Mucosa of rectum (tissue), 2 donors: ENCODE data around the gene AJAP1.
"Not testable (repeated sequence)": the region's sequence is repeated elsewhere in the genome, so short reads cannot be mapped to it uniquely, and the experiment has no call there.

Source experiments
- H3K27ac ChIP-seq, 2 donors: one replicate each; pipeline ENCODE4 v1.7.0; 2013; ENCODE audit warnings: inconsistent platforms in 2 of 2, low read depth in 2 of 2, low read length in 2 of 2
- H3K27me3 ChIP-seq, 2 donors: one replicate each; pipeline ENCODE4 v1.7.0; 2013; ENCODE audit warnings: low read length in 2 of 2; ENCODE audit not compliant: control insufficient read depth in 2 of 2, insufficient read depth in 2 of 2
- H3K36me3 ChIP-seq, 2 donors: one replicate each; pipeline ENCODE4 v1.7.0; 2013; ENCODE audit warnings: low read length in 2 of 2; ENCODE audit not compliant: control insufficient read depth in 2 of 2, insufficient read depth in 2 of 2
- H3K4me1 ChIP-seq, 2 donors: one replicate each; pipeline ENCODE4 v1.7.0; 2013; ENCODE audit warnings: low read length in 2 of 2, mild to moderate bottlenecking in 1 of 2; ENCODE audit not compliant: control insufficient read depth in 2 of 2, insufficient read depth in 2 of 2
- H3K4me3 ChIP-seq, 2 donors: one replicate each; pipeline ENCODE4 v1.7.0; 2013; ENCODE audit warnings: low read length in 2 of 2
- H3K9ac ChIP-seq, 2 donors: one replicate each; pipeline ENCODE4 v1.7.0; 2013; ENCODE audit warnings: low read length in 2 of 2, low read depth in 1 of 2, mild to moderate bottlenecking in 1 of 2
- H3K9me3 ChIP-seq, 2 donors: one replicate each; pipeline ENCODE4 v1.7.0; 2013; ENCODE audit warnings: low read length in 2 of 2; ENCODE audit not compliant: control insufficient read depth in 2 of 2
- donor health status: healthy.
- donor health status: Normal muscosa, but diverticular disease.

Gene AJAP1

DNA sequence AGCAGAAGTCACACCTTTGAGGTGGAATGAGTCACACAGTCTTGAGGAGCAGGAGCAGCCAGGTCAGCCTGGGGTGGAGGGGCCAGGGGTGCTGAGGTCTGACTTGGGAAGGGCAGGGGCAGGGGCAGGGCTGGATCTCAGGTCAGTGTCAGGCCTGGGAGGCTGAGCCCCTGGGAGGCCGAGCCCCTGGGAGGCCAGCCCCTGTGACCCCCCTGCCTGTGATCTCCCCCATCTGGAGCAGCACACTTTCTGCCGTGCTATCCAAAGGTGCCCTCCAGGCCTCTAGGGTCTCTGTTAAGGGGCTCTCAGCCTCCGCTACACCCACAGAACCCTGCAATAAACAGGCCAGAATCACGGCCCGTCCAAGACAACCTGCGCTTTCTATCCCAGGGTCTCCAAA is 36.9 kb upstream of the AJAP1 start:
- Histone ChIP-seq H3K9ac (no peak overlapping the region), H3K27me3 (no peaks in the 10 kb centered on the region), H3K36me3 (no peaks in the 10 kb centered on the region), H3K4me1 (no peaks in the 10 kb centered on the region), H3K4me3 (no peak overlapping the region), H3K9me3 (no peaks in the 10 kb centered on the region), H3K27ac (no peak overlapping the region)

DNA sequence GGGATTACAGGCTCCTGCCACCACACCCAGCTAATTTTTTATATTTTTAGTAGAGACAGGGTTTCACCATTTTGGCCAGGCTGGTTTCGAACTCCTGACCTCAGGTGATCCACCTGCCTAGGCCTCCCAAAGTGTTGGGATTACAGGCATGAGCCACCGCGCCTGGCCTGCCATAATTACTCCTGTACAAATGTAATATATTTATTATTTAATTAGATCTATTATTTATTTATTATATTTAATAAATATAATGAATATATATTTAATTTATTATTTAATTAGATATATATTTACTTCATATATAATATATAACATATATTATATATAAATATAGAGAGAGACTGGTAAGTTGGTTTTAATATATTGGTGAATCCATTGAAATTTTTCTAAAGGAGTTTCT is 35.6 kb upstream of the AJAP1 start:
- H3K9me3 ChIP-seq, H3K27ac ChIP-seq, H3K9ac ChIP-seq, H3K4me1 ChIP-seq, H3K36me3 ChIP-seq, H3K4me3 ChIP-seq, H3K27me3 ChIP-seq: not testable (repeated sequence)

DNA sequence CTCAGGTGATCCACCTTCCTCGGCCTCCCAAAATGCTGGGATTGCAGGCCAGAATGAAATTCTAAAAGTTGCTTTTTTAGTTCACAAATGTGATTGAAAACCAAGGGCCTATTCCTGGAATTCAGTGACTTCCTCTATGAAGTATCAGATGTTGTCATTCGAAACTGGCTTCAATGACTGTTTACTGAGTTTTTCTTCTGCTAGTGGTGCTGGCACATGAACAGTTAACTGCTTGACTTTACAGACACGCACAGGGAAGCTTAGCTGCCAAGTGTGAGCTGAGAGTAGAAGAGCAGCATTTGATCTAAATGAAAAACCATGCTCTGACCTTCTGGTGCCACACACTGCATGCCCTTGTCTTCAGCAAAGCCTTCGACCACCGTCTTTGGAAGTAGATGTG is 32.8 kb upstream of the AJAP1 start:
- Histone ChIP-seq H3K27me3 (no peaks in the 10 kb centered on the region), H3K9me3 (no peaks in the 10 kb centered on the region), H3K27ac (no peak overlapping the region), H3K4me1 (no peaks in the 10 kb centered on the region), H3K9ac (no peak overlapping the region), H3K4me3 (no peak overlapping the region), H3K36me3 (no peaks in the 10 kb centered on the region)

DNA sequence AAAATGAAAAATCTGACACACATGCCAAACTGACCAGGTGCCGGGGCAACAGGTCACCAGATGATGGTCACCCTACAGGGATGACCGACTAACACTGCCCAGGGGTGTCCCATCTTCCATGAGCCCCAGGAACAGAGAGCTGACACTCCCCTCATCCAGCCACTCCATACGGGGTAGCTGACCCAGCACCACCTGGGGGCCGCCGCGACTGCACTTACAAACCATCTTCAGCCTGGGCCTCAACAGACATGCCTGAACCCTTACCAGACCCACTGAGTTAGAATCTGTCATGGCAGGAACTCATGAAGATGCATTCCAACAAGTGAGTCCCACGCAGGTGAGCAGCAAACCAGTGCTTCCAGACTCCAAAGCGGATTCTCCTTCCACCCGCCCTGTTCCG is 31.6 kb upstream of the AJAP1 start:
- Histone ChIP-seq H3K4me1 (no peaks in the 10 kb centered on the region), H3K9ac (no peak overlapping the region), H3K9me3 (no peaks in the 10 kb centered on the region), H3K36me3 (no peaks in the 10 kb centered on the region), H3K4me3 (no peak overlapping the region), H3K27me3 (no peaks in the 10 kb centered on the region), H3K27ac (no peak overlapping the region)

DNA sequence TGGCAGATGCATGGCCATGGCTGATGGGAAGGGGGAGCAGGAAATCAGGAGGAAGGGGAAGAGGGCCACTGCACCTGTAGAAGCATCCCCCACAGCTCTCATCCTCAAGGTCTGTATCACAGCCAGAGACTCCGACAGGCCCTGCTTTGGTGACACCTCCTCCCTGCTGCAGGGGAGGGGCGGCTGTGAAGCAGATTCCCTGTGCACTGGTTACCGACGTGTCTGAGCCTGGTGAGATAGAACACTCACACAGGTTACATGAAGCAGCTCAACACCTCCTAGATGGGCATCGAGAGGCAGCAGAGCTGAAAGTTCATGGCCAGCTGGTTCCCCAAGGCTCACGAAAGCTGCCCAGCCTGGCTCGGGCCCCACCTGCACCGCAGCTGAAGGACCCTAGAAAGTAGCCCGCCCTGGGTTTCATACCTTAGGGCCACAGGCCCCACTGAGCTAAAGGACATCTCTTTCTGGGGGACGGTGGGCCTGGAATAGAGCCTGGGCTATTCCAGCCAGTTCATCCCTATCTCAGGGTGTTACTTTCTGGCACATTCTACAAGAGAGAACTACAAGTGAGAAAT is 30.2 kb upstream of the AJAP1 start:
- H3K9ac ChIP-seq: no peak overlapping the region
- H3K36me3 ChIP-seq: no peaks in the 10 kb centered on the region
- no peaks in the 10 kb centered on the region for H3K4me1 ChIP-seq
- H3K9me3 ChIP-seq: no peaks in the 10 kb centered on the region
- no peaks in the 10 kb centered on the region for H3K27me3 ChIP-seq
- H3K27ac ChIP-seq: no peak overlapping the region
- no peak overlapping the region for H3K4me3 ChIP-seq

DNA sequence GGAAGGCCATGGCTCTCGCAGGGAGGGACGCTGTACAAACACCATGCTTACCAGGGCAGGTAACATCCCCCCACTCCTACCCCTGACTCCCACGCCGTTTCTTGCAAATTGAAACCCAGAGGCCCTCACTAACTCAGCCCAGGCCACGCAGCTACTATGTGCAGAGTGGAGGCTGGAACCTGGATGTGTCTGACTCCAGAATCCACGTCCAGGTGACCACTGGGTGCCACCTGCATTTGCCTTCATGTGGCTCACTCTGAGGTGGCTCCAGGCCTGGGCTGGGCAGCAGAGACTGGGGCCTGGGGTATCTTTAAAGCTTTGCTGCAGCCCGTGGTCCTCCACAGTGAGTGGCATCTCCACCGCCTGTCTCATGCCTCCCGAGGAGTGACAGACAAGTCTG is 29.6 kb upstream of the AJAP1 start:
- no peak overlapping the region for H3K9ac ChIP-seq

DNA sequence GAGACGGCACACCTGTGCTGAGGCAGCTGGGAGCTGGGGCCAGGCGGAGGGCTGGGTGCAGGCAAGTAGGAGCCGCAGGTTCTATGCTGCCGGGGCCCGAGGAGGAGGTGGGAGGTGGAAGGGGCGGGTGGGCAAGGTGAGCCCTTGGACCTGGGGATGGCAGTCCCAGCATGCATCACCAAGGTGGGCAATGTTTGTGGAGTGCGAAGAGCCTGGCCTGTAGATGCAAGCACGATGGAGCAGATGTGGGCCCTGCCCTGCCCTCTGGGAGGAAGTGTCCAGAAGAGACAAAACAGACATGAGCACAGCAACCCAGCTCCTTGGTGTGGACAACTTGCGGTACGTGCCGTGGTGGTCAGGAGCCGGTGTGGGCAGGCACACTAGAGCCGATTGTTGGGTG is 28.3 kb upstream of the AJAP1 start:
- Histone ChIP-seq H3K27me3 (no peaks in the 10 kb centered on the region), H3K36me3 (no peaks in the 10 kb centered on the region), H3K9me3 (no peaks in the 10 kb centered on the region), H3K9ac (no peak overlapping the region), H3K4me1 (no peaks in the 10 kb centered on the region), H3K27ac (no peak overlapping the region), H3K4me3 (no peak overlapping the region)

More for the DNA sequence above, 29.6 kb upstream of the AJAP1 start:
- no peaks in the 10 kb centered on the region for H3K27me3 ChIP-seq
- no peaks in the 10 kb centered on the region for H3K36me3 ChIP-seq
- no peak overlapping the region for H3K4me3 ChIP-seq
- H3K4me1 ChIP-seq: no peaks in the 10 kb centered on the region
- H3K9me3 ChIP-seq: no peaks in the 10 kb centered on the region
- no peak overlapping the region for H3K27ac ChIP-seq

DNA sequence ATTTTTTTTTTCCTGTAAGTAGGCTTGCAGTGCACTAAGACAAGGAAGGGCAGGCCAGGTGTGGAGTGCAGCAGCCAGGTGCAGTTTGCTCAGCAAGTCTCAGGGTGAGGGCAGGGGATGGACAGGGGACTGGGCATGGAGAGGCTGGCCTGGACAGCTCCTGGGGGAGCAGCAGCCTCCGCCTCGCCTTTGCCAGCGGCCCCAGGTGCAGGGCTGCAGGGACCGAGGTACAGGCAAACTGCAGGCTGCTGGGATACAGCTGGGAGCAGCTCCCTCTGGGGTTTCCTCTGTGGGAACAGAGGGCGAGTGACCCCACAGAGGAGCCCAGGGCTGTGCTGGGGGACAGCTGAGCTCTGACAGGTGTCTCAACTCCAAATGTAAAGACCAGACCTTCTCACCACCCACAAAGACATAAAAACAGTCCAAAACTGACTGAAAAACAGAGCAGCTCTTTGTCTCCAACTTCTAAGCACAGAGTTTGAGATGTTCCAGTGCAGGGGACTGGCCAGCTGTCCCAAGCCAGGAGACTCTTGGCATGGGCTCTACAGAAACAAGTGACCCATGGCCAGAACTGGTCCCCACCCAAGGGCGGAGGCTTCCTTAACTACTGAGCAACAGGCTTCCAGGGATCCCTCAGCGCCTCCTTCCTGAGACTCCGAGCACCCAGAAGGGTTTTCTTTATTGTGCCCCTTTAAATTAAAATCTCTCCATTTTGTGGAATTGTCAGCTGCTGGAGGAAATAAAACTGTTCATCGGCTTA is 27.7 kb upstream of the AJAP1 start:
- H3K27ac ChIP-seq: no peak overlapping the region
- H3K9me3 ChIP-seq: no peaks in the 10 kb centered on the region
- H3K9ac ChIP-seq: no peak overlapping the region
- no peaks in the 10 kb centered on the region for H3K36me3 ChIP-seq
- no peaks in the 10 kb centered on the region for H3K27me3 ChIP-seq
- H3K4me3 ChIP-seq: no peak overlapping the region
- H3K4me1 ChIP-seq: no peaks in the 10 kb centered on the region

DNA sequence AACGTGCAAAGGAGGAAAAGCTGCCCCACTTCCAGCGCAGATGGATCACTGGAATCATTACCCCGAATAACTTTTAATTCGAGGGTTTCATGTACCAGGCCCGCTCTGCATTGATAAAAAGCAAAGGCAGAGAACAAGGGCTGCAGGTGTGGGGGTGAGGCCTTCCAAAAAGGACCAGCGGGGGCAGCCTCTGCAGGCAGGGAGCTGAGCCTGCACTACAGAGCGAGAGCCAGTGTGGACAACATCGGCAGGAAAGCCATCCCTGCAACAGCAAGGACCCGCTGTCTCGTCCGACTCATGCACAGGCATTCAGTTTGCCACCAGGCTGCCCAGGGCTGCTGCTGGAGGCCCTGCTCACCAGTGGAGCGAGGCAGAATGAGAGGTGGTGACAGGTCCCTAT is 27.1 kb upstream of the AJAP1 start:
- Histone ChIP-seq H3K36me3 (no peaks in the 10 kb centered on the region), H3K9ac (no peak overlapping the region), H3K4me3 (no peak overlapping the region), H3K9me3 (no peaks in the 10 kb centered on the region), H3K27ac (no peak overlapping the region), H3K27me3 (no peaks in the 10 kb centered on the region), H3K4me1 (no peaks in the 10 kb centered on the region)

DNA sequence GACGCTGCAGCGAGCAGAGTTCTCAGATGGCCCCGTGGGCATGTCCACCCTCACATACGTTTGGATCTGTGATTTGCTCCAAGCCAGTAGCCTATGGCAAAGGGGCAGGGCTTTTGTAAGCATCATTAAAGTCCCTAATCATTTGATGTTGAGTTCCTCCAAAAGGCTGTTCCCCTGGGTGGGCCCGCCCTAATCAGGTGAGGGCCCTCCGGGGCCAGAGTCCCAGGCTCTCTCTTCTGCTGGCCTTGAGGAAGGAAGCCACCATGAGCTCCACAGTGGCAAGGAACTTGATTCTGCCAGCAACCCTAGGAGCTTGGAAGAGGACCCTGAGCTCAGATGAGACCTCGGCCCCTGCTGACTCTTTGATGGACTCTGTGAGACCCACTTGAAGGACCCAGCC is 25.4 kb upstream of the AJAP1 start:
- Histone ChIP-seq H3K9me3 (no peaks in the 10 kb centered on the region), H3K36me3 (no peaks in the 10 kb centered on the region), H3K27ac (no peak overlapping the region), H3K27me3 (no peaks in the 10 kb centered on the region), H3K9ac (no peak overlapping the region), H3K4me3 (no peak overlapping the region), H3K4me1 (no peaks in the 10 kb centered on the region)
